RPMI7951 (cell line): ENCODE data around the gene RANBP3. TPM values are rescaled to one million over a fixed set of nuclear protein-coding genes. Genes with fewer than 3 reads are reported as not detected.
"Not testable (repeated sequence)": the region's sequence is repeated elsewhere in the genome, so short reads cannot be mapped to it uniquely, and the experiment has no call there.

Experiments used
- DNase-seq: peaks from one replicate; pipeline ENCODE4 v3.0.0-alpha.2; 2012; ENCODE audit warnings: low read depth
- total RNA-seq: library from RNA; depleted of rRNA; stranded (reverse); fragments of >200 nt; shearing (Covaris generic); gene quantifications from 2 replicates; pipeline ENCODE4 v1.2.3, GENCODE V29; 2014; rRNA removed

Gene RANBP3, protein sequence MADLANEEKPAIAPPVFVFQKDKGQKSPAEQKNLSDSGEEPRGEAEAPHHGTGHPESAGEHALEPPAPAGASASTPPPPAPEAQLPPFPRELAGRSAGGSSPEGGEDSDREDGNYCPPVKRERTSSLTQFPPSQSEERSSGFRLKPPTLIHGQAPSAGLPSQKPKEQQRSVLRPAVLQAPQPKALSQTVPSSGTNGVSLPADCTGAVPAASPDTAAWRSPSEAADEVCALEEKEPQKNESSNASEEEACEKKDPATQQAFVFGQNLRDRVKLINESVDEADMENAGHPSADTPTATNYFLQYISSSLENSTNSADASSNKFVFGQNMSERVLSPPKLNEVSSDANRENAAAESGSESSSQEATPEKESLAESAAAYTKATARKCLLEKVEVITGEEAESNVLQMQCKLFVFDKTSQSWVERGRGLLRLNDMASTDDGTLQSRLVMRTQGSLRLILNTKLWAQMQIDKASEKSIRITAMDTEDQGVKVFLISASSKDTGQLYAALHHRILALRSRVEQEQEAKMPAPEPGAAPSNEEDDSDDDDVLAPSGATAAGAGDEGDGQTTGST
- 54.9 and 62.6 TPM in 2 replicates for total RNA-seq

DNA sequence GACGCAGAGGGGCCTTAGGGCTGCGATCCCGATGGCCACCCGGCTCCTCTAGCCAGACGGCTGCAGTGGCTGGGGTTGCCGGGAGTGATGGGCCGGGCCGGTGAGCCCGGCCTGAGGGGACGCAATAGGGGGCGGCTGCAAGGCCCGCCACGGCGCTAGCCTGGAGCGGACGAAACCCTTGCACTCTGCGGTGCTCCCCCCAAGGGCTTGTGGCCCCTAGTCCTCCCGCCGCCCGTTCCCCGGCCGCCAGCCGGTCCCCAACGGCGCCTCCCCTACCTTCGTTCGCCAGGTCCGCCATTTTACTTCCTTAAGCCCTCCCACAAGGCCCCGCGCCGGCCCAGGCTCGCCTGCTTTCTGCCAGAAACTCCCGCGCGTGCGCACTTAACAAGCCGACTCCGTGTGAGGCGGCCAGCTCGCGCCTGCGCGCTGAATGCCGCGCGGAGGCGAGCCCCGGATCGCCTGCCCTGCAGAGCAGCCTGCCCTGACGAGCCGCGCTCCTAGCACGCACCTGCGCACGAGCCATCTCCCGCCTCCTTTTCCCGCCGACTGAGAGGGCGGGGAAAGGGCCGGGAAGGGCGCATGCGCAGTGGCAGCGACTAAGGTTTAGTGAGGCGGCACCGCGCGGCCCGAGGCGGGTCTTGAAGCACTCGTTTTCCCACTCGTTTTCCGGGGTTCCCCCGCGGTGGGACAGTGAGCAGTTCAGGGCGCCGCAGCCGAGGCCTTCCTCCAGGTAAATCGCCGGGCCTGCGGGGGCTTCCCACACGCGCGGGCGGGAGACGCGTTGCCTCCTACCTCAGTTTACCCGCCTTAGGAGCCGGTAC, at the start of gene RANBP3:
Gene RANBP3, minus strand, starts transcription at position 356 of the 821 bp plus-strand sequence. Its CDS starts 58 bp downstream, at position 298.
- peak; percentile 97 for DNase-seq

DNA sequence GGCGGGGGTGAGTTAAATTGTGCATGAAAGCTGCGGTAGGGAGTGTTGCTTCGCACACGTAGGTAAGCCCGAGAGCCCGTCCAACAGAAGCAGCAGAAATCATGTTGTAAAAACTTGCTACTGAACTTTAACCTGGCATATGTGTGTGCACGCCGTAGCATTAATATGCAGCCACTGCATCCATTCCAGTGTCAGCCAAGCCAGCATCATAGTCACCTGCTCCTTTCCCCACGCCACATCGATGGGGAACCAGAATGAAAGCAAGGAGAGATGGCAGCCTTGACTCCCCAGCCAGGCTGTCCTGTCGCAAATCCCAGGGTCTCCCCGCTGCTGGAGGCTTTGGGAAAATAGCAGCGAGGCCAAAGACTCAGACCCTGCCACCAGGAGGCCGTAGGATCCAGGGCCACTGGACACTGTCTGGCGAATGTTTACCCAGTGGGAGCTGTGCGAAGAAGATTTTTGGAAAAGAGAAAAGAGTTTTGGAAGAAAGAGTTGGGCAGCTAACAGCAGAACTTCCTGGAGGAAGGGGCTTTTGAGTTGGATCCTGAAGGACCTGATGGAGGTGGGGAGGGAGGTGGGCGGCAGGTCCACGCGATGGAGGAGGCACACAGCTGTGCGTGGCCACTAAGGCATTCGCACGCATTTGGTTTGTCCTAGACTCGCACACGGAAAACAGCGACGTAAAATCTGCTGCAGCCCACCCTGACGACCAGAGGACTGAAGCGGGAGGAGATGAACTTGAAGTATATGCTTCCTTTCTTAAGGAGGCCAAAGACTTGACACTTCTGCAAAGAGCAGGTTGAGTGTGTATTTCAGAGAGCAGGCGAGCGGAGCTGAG, 48.7 kb upstream of the RANBP3 start:
- DNase-seq: no peak

DNA sequence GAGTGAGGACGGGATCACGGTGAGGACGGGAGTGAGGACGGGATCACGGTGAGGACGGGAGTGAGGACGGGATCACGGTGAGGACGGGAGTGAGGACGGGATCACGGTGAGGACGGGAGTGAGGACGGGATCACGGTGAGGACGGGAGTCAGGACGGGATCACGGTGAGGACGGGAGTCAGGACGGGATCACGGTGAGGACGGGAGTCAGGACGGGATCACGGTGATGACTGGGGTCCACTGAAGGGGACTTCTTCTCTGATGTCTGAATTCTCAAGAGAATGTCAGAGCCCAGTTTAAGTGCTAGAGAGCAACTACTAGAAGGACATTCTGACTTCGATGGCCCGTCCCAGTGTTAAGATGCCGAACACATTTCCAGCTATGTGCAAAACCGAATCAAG, 46.8 kb upstream of the RANBP3 start:
- not testable (repeated sequence) for DNase-seq

DNA sequence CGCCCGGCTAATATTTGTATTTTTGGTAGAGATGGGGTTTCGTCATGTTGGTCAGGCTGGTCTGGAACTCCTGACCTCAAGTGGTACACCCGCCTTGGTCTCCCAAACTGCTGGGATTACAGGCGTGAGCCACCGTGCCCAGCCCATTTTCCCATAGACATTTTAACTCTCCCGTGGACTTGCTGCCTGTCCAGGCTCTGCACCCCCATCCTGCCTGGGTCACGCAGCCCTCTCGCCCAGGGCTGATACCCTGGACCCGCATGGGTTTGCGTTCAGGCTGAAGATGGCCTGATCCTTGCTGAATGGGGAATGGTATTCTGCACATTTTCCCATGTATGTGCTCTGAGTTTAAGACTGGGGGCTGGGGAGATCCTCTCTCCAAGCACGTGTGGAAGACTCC, 46.0 kb upstream of the RANBP3 start:
- DNase-seq: no peak

DNA sequence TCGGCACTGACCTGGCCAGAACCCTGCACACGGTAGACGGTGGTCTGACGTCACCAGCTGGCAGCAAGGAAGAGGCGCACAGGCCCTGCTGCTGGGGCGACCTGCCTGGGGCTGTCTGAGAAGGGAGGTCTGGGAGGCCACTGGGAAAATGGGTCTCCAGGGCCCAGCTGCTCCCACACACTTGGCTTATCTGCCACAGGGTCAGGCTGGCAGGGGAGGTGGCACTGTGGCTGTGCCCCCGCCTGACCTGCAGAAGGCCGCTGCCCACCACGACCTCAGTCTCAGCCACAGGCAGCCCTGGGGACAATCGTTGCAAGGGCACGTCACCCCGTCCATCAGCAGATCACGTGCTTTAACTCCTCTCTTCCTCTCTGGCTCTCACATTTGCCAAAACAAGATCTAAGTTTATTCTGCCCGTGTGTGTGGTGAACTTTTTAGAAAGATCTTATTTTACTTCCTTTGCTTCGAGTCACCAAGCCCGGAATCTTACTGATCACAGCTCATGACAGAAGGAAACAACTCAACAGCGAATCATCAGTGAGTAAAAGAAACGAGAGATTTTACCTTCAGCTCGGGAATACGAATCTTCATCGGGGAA, 45.2 kb upstream of the RANBP3 start:
- DNase-seq: peak; percentile 64

DNA sequence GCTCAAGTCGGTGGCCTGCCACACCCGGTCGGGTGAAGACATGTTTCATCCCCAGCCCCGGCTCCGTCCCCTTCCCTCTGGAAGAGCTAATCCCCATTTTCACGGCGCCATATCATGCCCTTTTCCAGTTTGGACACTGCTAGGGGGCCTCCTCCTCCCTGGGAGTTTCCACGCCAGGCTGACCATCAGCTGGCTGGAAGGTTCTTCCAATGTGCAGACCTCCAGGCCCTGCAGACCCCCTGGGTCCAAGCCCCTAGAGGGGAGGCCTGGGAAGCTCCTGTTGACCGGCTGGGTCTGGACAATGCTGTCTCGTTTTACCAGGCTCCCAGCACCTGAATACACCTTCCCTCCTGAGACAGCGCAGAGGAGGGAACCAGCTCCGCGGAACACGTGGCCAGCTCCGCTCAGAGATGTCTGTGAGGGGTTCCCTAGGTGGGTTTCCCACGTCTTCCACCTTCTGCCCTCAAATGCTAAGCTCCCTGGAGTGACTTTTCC, 44.7 kb upstream of the RANBP3 start:
- no peak for DNase-seq

DNA sequence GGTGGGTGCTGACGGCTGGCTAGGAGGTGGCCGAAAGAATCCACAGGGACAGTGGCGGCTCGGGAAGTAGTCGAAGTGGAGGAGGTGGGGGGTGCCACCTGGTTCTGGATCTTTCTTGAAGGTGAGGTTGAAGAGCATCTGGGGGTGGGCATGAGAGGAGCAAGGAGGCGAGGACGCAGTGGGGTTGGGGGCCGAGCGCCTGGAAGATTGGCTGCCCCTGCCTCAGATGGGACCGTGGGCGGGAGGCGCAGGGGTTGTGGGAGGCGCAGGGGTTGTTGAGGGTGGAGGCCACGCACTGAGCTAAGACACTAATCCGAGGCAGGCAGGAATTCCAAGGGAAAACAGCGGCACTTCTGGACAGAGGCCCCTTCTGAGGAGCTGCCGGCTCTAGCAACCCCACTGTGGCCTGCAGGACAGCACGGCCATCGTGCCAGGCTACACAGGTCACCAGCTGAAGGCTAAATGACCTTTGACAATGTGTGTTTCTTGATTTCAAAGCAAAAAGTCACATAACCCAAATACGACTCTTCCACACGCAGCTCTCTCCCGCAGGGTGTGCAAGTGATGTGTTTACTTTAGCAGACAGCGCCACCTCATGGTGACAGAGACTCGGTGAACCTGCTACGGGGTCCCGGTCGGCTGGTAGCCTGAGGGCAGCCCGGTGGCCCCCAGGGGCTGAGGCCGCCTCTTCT, 44.1 kb upstream of the RANBP3 start:
- DNase-seq: peak; percentile 68

DNA sequence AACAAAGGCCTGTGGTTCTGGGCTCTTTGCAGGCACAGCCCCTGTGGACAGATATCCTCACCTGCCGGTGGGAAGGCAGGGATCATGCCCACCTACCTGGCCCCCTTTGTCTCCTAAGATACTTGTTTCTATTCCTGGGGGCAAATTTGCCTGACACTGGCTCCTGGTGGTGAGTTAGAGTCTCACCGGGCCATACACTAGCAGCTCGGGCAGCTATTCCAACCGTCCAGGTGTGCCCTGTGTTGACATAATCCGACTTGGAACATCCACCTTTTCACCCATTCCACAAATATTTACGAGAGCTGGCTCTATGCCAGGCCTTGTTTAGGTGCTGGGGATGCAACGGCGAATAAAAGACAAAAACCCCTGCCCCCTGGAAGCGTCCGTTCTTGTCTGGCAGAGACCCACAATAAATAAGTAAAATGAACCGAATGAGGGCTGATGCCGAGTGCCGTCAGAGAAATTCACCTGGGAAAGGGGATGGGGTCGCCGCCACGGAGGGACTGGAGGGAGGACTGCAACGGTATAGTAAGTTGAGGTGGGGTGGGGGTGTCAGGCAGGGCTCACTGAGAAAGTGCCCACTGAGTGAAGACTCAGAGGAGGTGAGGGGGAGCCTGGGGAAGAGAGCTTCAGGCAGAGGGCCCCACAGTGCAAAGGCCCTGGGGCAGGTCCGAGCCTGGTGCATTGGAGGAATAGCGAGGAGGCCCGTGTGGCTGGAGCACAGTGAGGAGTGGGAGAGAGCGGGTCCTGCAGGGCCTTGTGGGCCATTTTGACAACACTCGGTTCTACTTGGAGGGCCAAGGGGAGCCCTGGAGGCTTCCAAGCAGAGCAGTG, 43.2 kb upstream of the RANBP3 start:
- no peak for DNase-seq

DNA sequence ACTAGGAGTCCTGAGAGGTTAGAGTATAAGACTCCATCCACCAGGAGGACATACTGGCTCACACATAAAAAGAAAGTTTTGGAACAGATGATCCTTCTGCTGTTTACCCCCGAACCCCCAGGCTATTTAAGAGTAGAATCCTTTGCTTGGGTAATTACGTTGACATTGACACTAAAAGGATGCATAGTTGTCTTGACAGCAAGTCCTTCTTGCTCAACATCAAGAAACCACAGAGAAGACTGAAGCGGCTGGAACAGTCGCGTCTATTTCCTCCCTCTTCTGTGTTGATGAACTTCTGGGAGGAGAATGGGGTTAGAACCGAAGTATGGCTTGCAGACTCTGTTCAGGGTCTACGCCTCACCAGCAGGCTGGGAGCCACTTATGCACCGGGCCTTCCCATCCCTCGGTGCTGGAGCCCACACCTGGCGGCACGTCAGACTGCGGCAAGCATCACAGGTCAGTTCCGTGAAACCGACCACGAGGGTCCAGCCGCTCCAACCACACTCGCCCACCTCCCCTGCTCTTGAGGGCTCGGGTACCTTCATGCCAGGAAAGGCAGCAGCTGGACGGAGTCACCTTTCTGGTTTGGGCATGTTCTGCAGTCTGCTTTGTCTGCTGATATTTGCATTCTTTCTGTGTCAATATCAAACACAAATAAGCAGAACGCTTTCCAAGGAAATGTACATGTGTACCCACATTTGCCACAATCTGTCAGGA, 42.4 kb upstream of the RANBP3 start:
- peak; percentile 37 for DNase-seq

DNA sequence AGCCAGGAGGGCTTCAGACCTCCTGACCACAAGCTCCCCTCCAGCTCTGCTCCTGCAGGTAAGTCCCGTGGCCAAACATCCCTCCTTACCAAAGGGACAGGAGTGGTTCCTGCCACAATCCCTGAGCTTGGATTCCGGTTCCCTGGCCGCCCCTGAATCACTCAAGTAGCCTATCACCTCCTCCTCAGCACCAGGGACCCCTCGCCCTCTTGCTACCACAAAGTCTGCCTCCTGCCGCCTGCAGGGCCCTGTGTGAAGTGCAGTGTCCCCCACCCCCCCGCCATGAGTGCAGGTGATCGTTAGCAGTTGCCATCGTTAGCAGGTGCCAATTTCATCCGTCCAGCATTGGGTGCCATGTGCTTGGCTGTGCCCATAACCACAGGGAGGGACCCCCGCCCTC, 40.8 kb upstream of the RANBP3 start:
- DNase-seq: no peak

DNA sequence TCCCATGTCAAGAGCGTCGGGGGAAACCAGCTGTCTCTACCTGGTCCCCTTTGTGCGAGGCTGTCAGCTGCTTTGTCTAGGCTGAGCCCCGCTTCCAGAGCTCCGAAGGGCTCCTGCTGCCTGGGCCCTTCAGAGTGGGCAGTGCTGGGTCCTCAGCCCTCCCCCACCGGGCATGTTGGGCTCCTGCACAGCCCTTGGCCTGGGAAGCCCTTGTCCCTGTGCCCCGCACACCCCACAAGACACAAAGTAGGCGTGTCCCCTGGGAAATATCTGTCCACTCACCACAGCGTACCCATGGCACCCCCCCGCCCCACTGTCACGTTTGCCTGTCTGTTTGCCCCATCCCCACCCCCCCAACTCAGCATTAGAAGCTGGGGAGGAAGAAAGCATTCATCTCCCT, 39.6 kb upstream of the RANBP3 start:
- DNase-seq: no peak

DNA sequence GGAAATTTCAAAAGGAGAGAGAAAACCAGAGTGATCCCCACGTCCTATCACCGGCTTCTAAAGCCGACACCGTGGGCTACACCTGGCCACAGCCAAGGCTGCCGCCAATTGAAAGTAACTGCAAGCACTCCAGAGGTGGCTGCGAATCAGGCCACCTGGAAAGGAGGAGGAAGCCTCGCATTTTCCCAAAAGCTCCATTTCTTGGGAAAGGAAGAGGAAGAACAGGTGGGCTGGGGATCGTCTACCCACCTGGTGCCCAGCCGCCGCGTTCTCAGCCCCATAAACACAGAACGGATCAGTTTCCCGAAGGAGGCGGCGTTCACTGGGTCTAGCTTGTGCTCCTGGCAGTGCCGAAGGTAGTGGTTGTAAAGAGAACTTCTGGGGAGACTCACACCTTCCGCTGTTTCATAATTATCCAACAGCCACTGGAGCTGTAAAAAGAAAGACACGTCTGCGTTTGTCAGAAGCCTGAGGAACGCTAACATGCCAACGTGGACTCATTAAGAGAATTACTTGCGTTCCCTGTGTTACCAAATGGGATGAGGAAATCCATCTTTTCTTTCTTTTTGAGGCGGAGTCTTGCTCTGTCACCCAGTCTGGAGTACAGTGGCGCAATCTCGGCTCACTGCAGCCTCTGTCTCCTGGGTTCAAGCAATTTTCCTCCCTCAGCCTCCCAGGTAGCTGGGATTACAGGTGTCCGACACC, 38.1 kb upstream of the RANBP3 start:
- DNase-seq: no peak

DNA sequence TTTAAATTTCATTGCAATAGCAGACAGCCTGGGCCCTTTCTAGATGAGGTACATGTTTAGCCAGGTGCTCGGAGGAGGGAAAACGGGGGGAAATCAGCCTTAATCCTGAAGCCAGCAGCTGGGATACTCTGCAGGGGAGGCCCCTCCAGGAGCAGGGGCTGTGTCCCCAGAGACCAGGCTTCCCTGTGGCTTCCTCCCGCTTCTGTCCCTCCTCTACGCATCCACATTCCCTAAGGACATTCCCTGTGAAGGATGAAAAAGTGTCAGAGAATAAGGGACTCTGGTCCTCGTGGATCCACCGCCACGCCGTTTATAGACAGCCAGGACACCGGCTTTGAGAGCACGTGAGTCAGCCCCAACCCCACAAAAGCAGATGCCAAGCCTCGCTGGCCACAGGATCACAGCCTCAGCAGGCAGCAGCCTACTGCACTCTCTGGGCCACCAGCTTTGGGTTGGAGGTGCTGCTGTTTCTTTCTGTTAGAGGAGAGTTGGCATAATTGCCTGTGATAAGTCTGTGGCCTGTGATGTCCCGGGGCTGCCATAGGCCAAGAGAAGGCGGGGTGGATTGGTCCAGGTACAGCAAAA, 36.7 kb upstream of the RANBP3 start:
- DNase-seq: no peak

DNA sequence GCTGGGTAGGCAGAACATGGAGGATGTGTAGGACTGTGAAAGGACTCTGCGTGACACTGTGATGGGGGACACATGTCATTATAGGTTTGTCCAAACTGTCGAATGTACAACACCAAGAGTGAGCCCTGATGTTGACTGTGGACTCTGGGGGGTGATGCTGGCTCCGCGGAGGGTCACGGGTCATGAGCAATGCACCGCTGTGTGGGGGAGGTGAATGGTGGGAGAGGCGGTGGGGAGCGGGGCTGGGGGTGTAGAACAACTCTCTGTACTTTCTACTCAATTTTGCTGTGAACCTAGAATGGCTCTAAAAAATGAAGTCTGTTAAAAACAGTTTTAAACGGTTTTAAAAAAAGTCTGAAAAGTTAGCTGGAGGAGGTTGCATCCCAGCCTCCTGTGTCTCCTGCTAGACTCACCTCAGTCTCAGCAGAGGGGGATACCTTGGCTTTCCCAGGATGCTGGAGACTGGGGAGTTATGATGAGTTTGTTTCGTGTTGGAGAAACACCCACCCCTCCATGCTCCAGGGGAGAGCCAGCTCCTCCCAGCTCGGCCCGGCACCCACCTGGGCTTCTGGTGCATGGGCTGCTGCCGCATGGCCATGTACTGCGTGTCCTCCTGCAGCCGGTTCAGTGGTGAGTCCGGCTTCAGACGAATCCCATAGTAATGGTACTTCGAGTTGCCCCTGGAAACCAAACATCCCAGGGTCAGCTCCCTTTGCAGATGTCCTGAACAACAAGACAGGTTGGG, 34.7 kb upstream of the RANBP3 start:
- no peak for DNase-seq

DNA sequence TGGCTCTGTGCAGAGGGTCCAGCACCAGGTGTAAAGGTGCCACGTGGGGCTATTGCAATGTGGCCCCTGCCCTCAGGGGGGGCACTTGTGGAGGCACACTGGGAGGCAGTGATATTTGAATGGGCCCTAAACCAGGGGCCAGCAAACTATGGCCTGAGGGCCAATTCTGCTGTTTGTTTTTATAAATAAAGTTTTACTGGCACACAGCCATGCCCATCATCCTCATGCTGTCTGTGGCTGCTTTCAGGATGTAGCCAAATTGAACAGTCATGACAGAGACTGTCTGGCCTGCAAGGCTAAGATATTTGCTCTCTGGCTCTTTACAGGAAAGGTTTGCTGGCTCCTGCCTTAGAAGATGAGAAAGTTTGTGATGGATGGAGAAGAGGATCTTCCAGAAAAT, 33.9 kb upstream of the RANBP3 start:
- peak; percentile 35 for DNase-seq

DNA sequence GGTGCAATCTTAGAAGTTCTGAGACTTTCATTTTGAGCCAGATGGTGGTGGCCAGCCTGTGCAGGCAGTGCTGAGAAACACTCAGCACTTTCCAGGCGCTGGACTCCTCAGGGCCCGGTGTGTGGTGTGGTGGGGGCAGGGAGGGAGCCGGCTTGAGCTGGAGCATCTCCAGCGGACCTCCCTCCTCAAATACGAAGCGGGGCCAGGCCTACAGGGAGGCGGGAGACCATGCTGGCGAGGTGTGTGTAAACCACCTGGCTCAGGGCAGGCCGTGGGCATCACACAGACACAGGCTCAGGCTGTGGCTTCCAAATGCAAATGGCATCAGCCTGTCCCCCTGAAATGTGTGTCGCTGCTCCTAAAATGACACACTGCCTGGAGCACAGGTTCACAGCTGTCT, 33.3 kb upstream of the RANBP3 start:
- DNase-seq: no peak

DNA sequence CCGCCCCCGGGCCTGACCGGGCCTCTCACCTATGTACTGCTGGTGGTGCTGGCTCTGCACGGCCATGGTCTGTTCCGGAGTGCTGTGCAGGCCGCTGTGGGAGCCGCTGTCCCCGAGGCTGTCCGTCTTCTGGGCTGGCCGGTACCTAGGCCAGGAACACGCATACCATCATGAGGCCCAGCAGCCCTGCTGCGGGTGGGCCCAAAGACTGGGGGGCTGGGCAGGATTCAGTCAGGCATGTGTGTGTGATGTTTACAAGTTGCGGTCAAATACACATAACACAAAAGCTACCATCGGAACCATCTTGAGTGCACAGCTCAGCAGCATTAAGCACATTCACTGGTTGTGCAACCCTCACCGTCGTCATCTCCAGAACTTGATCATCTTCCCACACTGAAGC, 32.2 kb upstream of the RANBP3 start:
- DNase-seq: no peak
